Islet precursor cell (in vitro differentiated cells): ENCODE data around the gene NEK11.
"Not testable (repeated sequence)": the region's sequence is repeated elsewhere in the genome, so short reads cannot be mapped to it uniquely, and the experiment has no call there.

Experiments
- DNase-seq: peaks from one replicate; pipeline ENCODE4 v3.0.0-alpha.2; 2018

NEK11 gene

GRCh38 chr3:131026321-131027151, at the start of gene NEK11, which contains the start of gene ASTE1:
Gene NEK11 (plus strand): TSS chr3:131026877. CDS start chr3:131029709, 2,832 bp downstream.
Gene ASTE1 (minus strand): TSS chr3:131026825. CDS start chr3:131025306, 1,519 bp downstream.
- DNase-seq, result peak; percentile 85

- no peak for DNase-seq
These were observed 47.6 kb upstream of the NEK11 start for GRCh38 chr3:130979117-130979516.

- DNase-seq, result no peak
These were observed 45.2 kb upstream of the NEK11 start for GRCh38 chr3:130981469-130981868.

GRCh38 chr3:130990282-130990681, 36.4 kb upstream of the NEK11 start:
- no peak for DNase-seq

GRCh38 chr3:130991126-130991525, 35.6 kb upstream of the NEK11 start:
- DNase-seq, result no peak

- DNase-seq, result no peak
These were observed 34.3 kb upstream of the NEK11 start for GRCh38 chr3:130992344-130992743.

GRCh38 chr3:130997289-130997688, 29.4 kb upstream of the NEK11 start:
- DNase-seq, result no peak

- DNase-seq, result no peak
These were observed 25.6 kb upstream of the NEK11 start for GRCh38 chr3:131001071-131001470.

GRCh38 chr3:131004603-131005002, 22.1 kb upstream of the NEK11 start:
- DNase-seq, result no peak

GRCh38 chr3:131007256-131007655, 19.4 kb upstream of the NEK11 start:
- no peak for DNase-seq

GRCh38 chr3:131007782-131008181, 18.9 kb upstream of the NEK11 start:
- no peak for DNase-seq

GRCh38 chr3:131008326-131008725, 18.4 kb upstream of the NEK11 start:
- no peak for DNase-seq

GRCh38 chr3:131009698-131010097, 17.0 kb upstream of the NEK11 start:
- no peak for DNase-seq

GRCh38 chr3:131018970-131019369, 7.7 kb upstream of the NEK11 start:
- no peak for DNase-seq

- DNase-seq, result no peak
These were observed 6.5 kb upstream of the NEK11 start for GRCh38 chr3:131020122-131020693.

- DNase-seq, result no peak
These were observed 1.1 kb upstream of the NEK11 start for GRCh38 chr3:131025539-131025938.

GRCh38 chr3:131028844-131029243, 2.2 kb downstream of the NEK11 start:
- DNase-seq, result no peak

- DNase-seq, result no peak
These were observed 5.0 kb downstream of the NEK11 start for GRCh38 chr3:131031660-131032059.

GRCh38 chr3:131033480-131034080, 6.9 kb downstream of the NEK11 start:
- no peak for DNase-seq

- DNase-seq, result no peak
These were observed 9.6 kb downstream of the NEK11 start for GRCh38 chr3:131036200-131036816.

GRCh38 chr3:131036986-131037385, 10.3 kb downstream of the NEK11 start:
- no peak for DNase-seq

- no peak for DNase-seq
These were observed 11.6 kb downstream of the NEK11 start for GRCh38 chr3:131038326-131038725.

- DNase-seq, result not testable (repeated sequence)
These were observed 15.8 kb downstream of the NEK11 start for GRCh38 chr3:131042271-131042985.
